IMR-90 (cell line): ENCODE data around the gene MYH7B. TPM values are rescaled to one million over a fixed set of nuclear protein-coding genes. Genes with fewer than 3 reads are reported as not detected.

ENCODE experiments used
- ATAC-seq: fragments of 200-7000 bp; cut with Tn5 transposase; 2 replicates; pipeline ENCODE4 v1.9.1; 2020; ENCODE audit warnings: low read depth, mild to moderate bottlenecking, moderate library complexity
- BruUV-seq: library from RNA; stranded (reverse); fragments of 400-500 nt; replicated peaks from 2 replicates; lab custom pipeline; 2021; lab: Mats Ljungman, UMichigan
- CTCF ChIA-PET: fragments of 300-600 bp; formaldehyde crosslinking; extraction: SDS; loops from one replicate; lab custom pipeline; 2021; ENCODE audit warnings: antibody characterized with exemption; lab: Yijun Ruan, JAX
- POLR2A ChIA-PET: fragments of 300-600 bp; sonication (Branson Sonifier 250); formaldehyde crosslinking; loops from one replicate; lab custom pipeline; 2022; ENCODE audit warnings: antibody characterized with exemption; ENCODE audit not compliant: unreplicated experiment; lab: Charles Lee
- DNase-seq: peaks from one replicate; pipeline ENCODE4 v3.0.0; 2013
- H2AFZ ChIP-seq: replicated peaks from 2 replicates; pipeline ENCODE3; 2013; ENCODE audit warnings: low read length, mild to moderate bottlenecking; ENCODE audit not compliant: poor library complexity
- H2AK5ac ChIP-seq: 2 replicates; pipeline ENCODE4 v1.6.1; 2013; ENCODE audit warnings: low read depth, low read length, inconsistent platforms
- H2AK9ac ChIP-seq: replicated peaks from 2 replicates; pipeline ENCODE3; 2013; ENCODE audit warnings: mild to moderate bottlenecking, low read depth, low read length, moderate library complexity; ENCODE audit not compliant: poor library complexity
- H2BK120ac ChIP-seq: 2 replicates; pipeline ENCODE4 v1.6.1; 2013; ENCODE audit warnings: low read depth, low read length, inconsistent platforms
- H2BK15ac ChIP-seq: 3 replicates; pipeline ENCODE4 v1.6.1; 2013; ENCODE audit warnings: low read depth, low read length, inconsistent platforms
- H2BK20ac ChIP-seq: 2 replicates; pipeline ENCODE4 v1.6.1; 2013; ENCODE audit warnings: low read depth, mild to moderate bottlenecking, inconsistent platforms, low read length, moderate library complexity
- H2BK5ac ChIP-seq: 2 replicates; pipeline ENCODE4 v1.6.1; 2013; ENCODE audit warnings: mild to moderate bottlenecking, low read depth, low read length, inconsistent platforms; ENCODE audit not compliant: poor library complexity, severe bottlenecking
- H3K14ac ChIP-seq: replicated peaks from 2 replicates; pipeline ENCODE4 v1.6.1; 2013; ENCODE audit warnings: low read depth, low read length, inconsistent platforms
- H3K18ac ChIP-seq: 2 replicates; pipeline ENCODE4 v1.6.1; 2013; ENCODE audit warnings: low read depth, low read length, control low read depth
- H3K23ac ChIP-seq: 2 replicates; pipeline ENCODE4 v1.6.1; 2013; ENCODE audit warnings: low read depth, low read length, inconsistent platforms
- H3K27ac ChIP-seq: 2 replicates; pipeline ENCODE4 v1.5.1; 2013; ENCODE audit warnings: mild to moderate bottlenecking, control low read depth, low read length; ENCODE audit not compliant: insufficient read depth
- H3K27me3 ChIP-seq: 2 replicates; pipeline ENCODE4 v1.6.1; 2013; ENCODE audit warnings: low read length; ENCODE audit not compliant: control insufficient read depth, insufficient read depth
- H3K36me3 ChIP-seq: 2 replicates; pipeline ENCODE4 v1.6.1; 2013; ENCODE audit warnings: low read length, mixed read lengths; ENCODE audit not compliant: control insufficient read depth, insufficient read depth
- H3K4ac ChIP-seq: 2 replicates; pipeline ENCODE4 v1.6.1; 2013; ENCODE audit warnings: low read depth, low read length, inconsistent platforms
- H3K4me1 ChIP-seq: 2 replicates; pipeline ENCODE4 v1.6.1; 2013; ENCODE audit warnings: low read length, mixed read lengths; ENCODE audit not compliant: control insufficient read depth, insufficient read depth
- H3K4me2 ChIP-seq: 2 replicates; pipeline ENCODE4 v1.6.1; 2013; ENCODE audit warnings: low read depth, mild to moderate bottlenecking, control low read depth, low read length, moderate library complexity
- H3K4me3 ChIP-seq: 2 replicates; pipeline ENCODE4 v1.5.1; 2013; ENCODE audit warnings: low read depth, mild to moderate bottlenecking, control low read depth, low read length, moderate library complexity; ENCODE audit not compliant: insufficient read depth
- H3K56ac ChIP-seq: 2 replicates; pipeline ENCODE4 v1.6.1; 2013; ENCODE audit warnings: low read length, inconsistent platforms; ENCODE audit not compliant: insufficient read depth; ENCODE audit errors: extremely low read depth
- H3K79me1 ChIP-seq, 2 experiments: 2 replicates each; pipeline ENCODE4 v1.6.1; 2013; ENCODE audit warnings: low read length in 2 of 2, inconsistent platforms in 1 of 2, low read depth in 1 of 2
- H3K9ac ChIP-seq: 2 replicates; pipeline ENCODE4 v1.6.1; 2013; ENCODE audit warnings: low read depth, low read length, control low read depth
- H3K9me1 ChIP-seq: 2 replicates; pipeline ENCODE4 v1.6.1; 2013; ENCODE audit warnings: low read length, inconsistent platforms; ENCODE audit not compliant: insufficient read depth
- H3K9me3 ChIP-seq: 2 replicates; pipeline ENCODE4 v1.6.1; 2013; ENCODE audit warnings: low read length; ENCODE audit not compliant: control insufficient read depth, insufficient read depth
- H4K20me1 ChIP-seq: 2 replicates; pipeline ENCODE4 v1.6.1; 2013; ENCODE audit warnings: low read length, inconsistent platforms; ENCODE audit not compliant: insufficient read depth
- H4K5ac ChIP-seq: 2 replicates; pipeline ENCODE4 v1.6.1; 2013; ENCODE audit warnings: mild to moderate bottlenecking, low read depth, low read length, control low read depth
- H4K8ac ChIP-seq, 2 experiments: 2 replicates each; pipeline ENCODE4 v1.6.1; 2013; ENCODE audit warnings: low read depth in 2 of 2, low read length in 2 of 2, control low read depth in 1 of 2, inconsistent platforms in 1 of 2
- H4K91ac ChIP-seq: 2 replicates; pipeline ENCODE4 v1.6.1; 2013; ENCODE audit warnings: low read depth, low read length, inconsistent platforms; ENCODE audit not compliant: insufficient read depth
- BHLHE40 ChIP-seq: fragments of 150-350 bp; IDR thresholded peaks from 2 replicates; pipeline ENCODE4 v1.6.1; 2016; ENCODE audit warnings: mild to moderate bottlenecking, low read depth, low read length
- CHD1 ChIP-seq: IDR thresholded peaks from 2 replicates; pipeline ENCODE4 v1.6.1; 2012; ENCODE audit warnings: low read depth, low read length, improper control_type of control experiment
- FOS ChIP-seq: fragments of 150-350 bp; IDR thresholded peaks from 2 replicates; pipeline ENCODE4 v1.6.1; 2016; ENCODE audit warnings: low read depth, low read length
- MAFK ChIP-seq: IDR thresholded peaks from 2 replicates; pipeline ENCODE4 v1.6.1; 2012; ENCODE audit warnings: low read depth, low read length, improper control_type of control experiment
- MAZ ChIP-seq: IDR thresholded peaks from 2 replicates; pipeline ENCODE4 v1.6.1; 2012; ENCODE audit warnings: low read depth, mild to moderate bottlenecking, low read length, improper control_type of control experiment, moderate library complexity, borderline replicate concordance
- MXI1 ChIP-seq: IDR thresholded peaks from 2 replicates; pipeline ENCODE4 v1.6.1; 2012; ENCODE audit warnings: low read depth, mild to moderate bottlenecking, low read length, moderate library complexity, borderline replicate concordance
- NFE2L2 ChIP-seq: fragments of 150-350 bp; IDR thresholded peaks from 2 replicates; pipeline ENCODE4 v1.6.1; 2016; ENCODE audit warnings: low read depth, mild to moderate bottlenecking, low read length
- POLR2A ChIP-seq: IDR thresholded peaks from 2 replicates; pipeline ENCODE4 v1.6.1; 2012; ENCODE audit warnings: mild to moderate bottlenecking, low read depth, low read length
- RCOR1 ChIP-seq: IDR thresholded peaks from 2 replicates; pipeline ENCODE4 v1.6.1; 2012; ENCODE audit warnings: mild to moderate bottlenecking, low read length, improper control_type of control experiment; ENCODE audit not compliant: insufficient replicate concordance
- RFX5 ChIP-seq: IDR thresholded peaks from 2 replicates; pipeline ENCODE4 v1.8.0; 2012; ENCODE audit warnings: low read depth, mild to moderate bottlenecking, low read length, moderate library complexity
- SMC3 ChIP-seq: fragments of 150-350 bp; IDR thresholded peaks from 2 replicates; pipeline ENCODE4 v1.6.1; 2016; ENCODE audit warnings: low read depth, mild to moderate bottlenecking, antibody characterized with exemption, low read length, moderate library complexity
- WGBS, 2 experiments: methylation state at CpG; one replicate each; pipeline versions ENCODE4 v1.1.5 to v1.1.7; 2013; ENCODE audit warnings: missing lambda C conversion rate in 2 of 2; ENCODE audit not compliant: insufficient read length in 1 of 2; ENCODE audit errors: extremely low coverage in 2 of 2; 5-methylcytosine and 5-hydroxymethylcytosine counted together
- dilution Hi-C: fragments of 300-500 bp; cut with HindIII; formaldehyde crosslinking; loops from one replicate; pipeline ENCODE4 v1.14.3; 2018; ENCODE audit warnings: low sequenced_read_pairs; ENCODE audit not compliant: unreplicated experiment
- in situ Hi-C: fragments of 300-500 bp; cut with MboI; formaldehyde crosslinking; loops from 3 replicates; pipeline ENCODE4 v1.14.3; 2019; ENCODE audit warnings: low sequenced_read_pairs, inconsistent platforms, mixed read lengths
- intact Hi-C: fragments of 100-400 bp; cut with micrococcal nuclease; formaldehyde crosslinking; loops from 2 replicates; pipeline ENCODE4 v1.10.0; 2022
- polyA plus RNA-seq, 3 experiments: library from polyadenylated mRNA; depleted of rRNA; stranded (reverse); fragments of >200 nt; gene quantifications; 2 replicates each; pipeline ENCODE4 v1.2.3, GENCODE V29; 2012; ENCODE audit warnings: low replicate concordance in 1 of 3
- total RNA-seq: library from RNA; depleted of rRNA; stranded (reverse); fragments of >200 nt; gene quantifications from 2 replicates; pipeline ENCODE4 v1.2.3, GENCODE V29; 2012
- TF ChIP-seq, protein P1 (sequence below): fragments of 150-350 bp; IDR thresholded peaks from 2 replicates; pipeline ENCODE4 v1.6.1; 2017; ENCODE audit warnings: mild to moderate bottlenecking, antibody characterized with exemption, low read length, low read depth
- TF ChIP-seq, protein P2 (sequence below): conservative IDR thresholded peaks from 2 replicates; pipeline ENCODE4 v1.5.1; 2012; ENCODE audit warnings: mild to moderate bottlenecking, low read depth, low read length, improper control_type of control experiment

MYH7B gene
- total and polyA plus RNA-seq, 2 of the 4 experiments (the other 2 are of a cell fraction): 0.09 TPM; not detected in 1

DNA sequence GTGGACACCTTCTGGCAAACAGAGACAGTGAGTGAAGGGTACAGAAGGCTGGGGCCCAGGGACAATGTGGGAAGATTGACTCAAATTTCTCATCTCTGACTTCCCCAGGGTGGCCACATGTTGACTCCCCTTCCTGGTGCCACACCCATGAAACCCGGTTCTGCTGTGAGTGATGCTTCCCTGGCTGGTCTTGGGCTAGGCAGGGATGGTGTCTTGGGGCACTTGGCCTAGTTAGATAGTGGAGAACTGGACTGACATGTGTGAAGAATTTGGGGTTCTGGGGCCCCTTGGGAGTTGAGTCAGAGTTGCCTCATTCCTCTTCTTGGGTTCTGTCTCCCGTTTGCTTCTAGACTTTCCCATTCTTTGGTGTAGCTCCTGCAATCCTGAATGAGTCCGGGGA, 34.2 kb upstream of the MYH7B start:
- Histone ChIP-seq H3K14ac (no peak overlapping the region), H3K56ac (no peak overlapping the region), H3K23ac (no peak overlapping the region), H3K4ac (no peak overlapping the region), H4K5ac (no peak overlapping the region), H4K91ac (peak overlapping the region; percentile 29; the same call in 1 of the 2 replicates), H4K20me1 (no peaks in the 10 kb centered on the region), H3K9ac (no peak overlapping the region), H3K9me3 (no peaks in the 10 kb centered on the region), H2AK9ac (peak overlapping the region; percentile 63), H3K36me3 (peaks cover 30% of the 10 kb centered on the region), H2BK120ac (peak overlapping the region; percentile 40), H3K4me3 (no peak overlapping the region), H2BK20ac (peak overlapping the region; percentile 48; the same call in 1 of the 2 replicates), H3K27me3 (no peaks in the 10 kb centered on the region), H2BK15ac (peak overlapping the region; percentile 35; the same call in 1 of the 3 replicates), H3K18ac (no peak overlapping the region), H3K4me1 (peaks cover 10% of the 10 kb centered on the region), H3K4me2 (no peak overlapping the region), H3K27ac (no peak overlapping the region), H2AFZ (peak overlapping the region; percentile 26), H4K8ac (no peak overlapping the region), H2AK5ac (peak overlapping the region; percentile 38; the same call in 1 of the 2 replicates), H2BK5ac (no peak overlapping the region), H3K9me1 (peaks cover 24% of the 10 kb centered on the region), H3K79me1 (peaks cover 0 to 19% of the 10 kb centered on the region in 2 experiments; a peak in 2 of 4 replicates)
- POLR2A ChIA-PET: no interaction called here
- in situ Hi-C loops: no loop called here
- WGBS, 2 experiments: no CpG with 5 or more reads among the region's 3 CpGs
- DNase-seq: no peak
- no TSS peak for BruUV-seq
- intact Hi-C loops: no loop called here
- ATAC-seq: no peak
- no peak for TF ChIP-seq BHLHE40
- no peak for TF ChIP-seq MAZ
- TF ChIP-seq, protein P1, sequence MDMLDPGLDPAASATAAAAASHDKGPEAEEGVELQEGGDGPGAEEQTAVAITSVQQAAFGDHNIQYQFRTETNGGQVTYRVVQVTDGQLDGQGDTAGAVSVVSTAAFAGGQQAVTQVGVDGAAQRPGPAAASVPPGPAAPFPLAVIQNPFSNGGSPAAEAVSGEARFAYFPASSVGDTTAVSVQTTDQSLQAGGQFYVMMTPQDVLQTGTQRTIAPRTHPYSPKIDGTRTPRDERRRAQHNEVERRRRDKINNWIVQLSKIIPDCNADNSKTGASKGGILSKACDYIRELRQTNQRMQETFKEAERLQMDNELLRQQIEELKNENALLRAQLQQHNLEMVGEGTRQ: no peak
- no peak for TF ChIP-seq CHD1
- no peak for TF ChIP-seq NFE2L2
- TF ChIP-seq SMC3: no peak
- TF ChIP-seq RCOR1: no peak
- TF ChIP-seq RFX5: no peak
- no peak for TF ChIP-seq MAFK
- no peak for TF ChIP-seq MXI1
- TF ChIP-seq, protein P2, sequence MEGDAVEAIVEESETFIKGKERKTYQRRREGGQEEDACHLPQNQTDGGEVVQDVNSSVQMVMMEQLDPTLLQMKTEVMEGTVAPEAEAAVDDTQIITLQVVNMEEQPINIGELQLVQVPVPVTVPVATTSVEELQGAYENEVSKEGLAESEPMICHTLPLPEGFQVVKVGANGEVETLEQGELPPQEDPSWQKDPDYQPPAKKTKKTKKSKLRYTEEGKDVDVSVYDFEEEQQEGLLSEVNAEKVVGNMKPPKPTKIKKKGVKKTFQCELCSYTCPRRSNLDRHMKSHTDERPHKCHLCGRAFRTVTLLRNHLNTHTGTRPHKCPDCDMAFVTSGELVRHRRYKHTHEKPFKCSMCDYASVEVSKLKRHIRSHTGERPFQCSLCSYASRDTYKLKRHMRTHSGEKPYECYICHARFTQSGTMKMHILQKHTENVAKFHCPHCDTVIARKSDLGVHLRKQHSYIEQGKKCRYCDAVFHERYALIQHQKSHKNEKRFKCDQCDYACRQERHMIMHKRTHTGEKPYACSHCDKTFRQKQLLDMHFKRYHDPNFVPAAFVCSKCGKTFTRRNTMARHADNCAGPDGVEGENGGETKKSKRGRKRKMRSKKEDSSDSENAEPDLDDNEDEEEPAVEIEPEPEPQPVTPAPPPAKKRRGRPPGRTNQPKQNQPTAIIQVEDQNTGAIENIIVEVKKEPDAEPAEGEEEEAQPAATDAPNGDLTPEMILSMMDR: no peak
- no peak for TF ChIP-seq FOS
- TF ChIP-seq POLR2A: no peak
- CTCF ChIA-PET: no interaction called here
- dilution Hi-C loops: no loop called here
